Right lung (tissue), 5 donors: Measurements from ENCODE around the gene PRRX1. TPM values are rescaled to one million over a fixed set of nuclear protein-coding genes. Genes with fewer than 3 reads are reported as not detected.

Experiments used
- DNase-seq, 2 donors: peaks; one replicate each; pipeline ENCODE4 v3.0.0-alpha.2; 2013
- polyA plus RNA-seq, 5 donors: library from polyadenylated mRNA; unstranded; fragments of 120-200 nt; gene quantifications; one replicate each; pipeline versions ENCODE4 v1.2.1 to v1.2.3, GENCODE V29; 2013; ENCODE audit warnings: inconsistent platforms in 1 of 5, low replicate concordance in 1 of 5; ENCODE audit not compliant: insufficient read length in 5 of 5, insufficient read depth in 1 of 5

PRRX1 gene
- polyA plus RNA-seq, 5 donors: 1.5 to 4.7 (median 3.4) TPM

- DNase-seq: no peak
These were observed 53.0 kb downstream of the PRRX1 start for GRCh38 chr1:170716835-170717429.

GRCh38 chr1:170720661-170721060, 56.7 kb downstream of the PRRX1 start:
- no peak for DNase-seq

- DNase-seq: no peak
These were observed 57.7 kb downstream of the PRRX1 start for GRCh38 chr1:170721621-170722020.

GRCh38 chr1:170723518-170723917, 59.6 kb downstream of the PRRX1 start:
- DNase-seq: no peak

GRCh38 chr1:170725326-170725725, 61.4 kb downstream of the PRRX1 start:
- no peak for DNase-seq

GRCh38 chr1:170727963-170728362, 64.0 kb downstream of the PRRX1 start:
- DNase-seq: no peak

- DNase-seq: no peak
These were observed 65.5 kb downstream of the PRRX1 start for GRCh38 chr1:170729225-170730002.

- no peak for DNase-seq
These were observed 66.1 kb downstream of the PRRX1 start for GRCh38 chr1:170730014-170730413.

GRCh38 chr1:170730438-170730837, 66.5 kb downstream of the PRRX1 start:
- DNase-seq: no peak

- DNase-seq: no peak
These were observed 67.8 kb downstream of the PRRX1 start for GRCh38 chr1:170731566-170732251.

GRCh38 chr1:170732252-170732588, 68.3 kb downstream of the PRRX1 start:
- DNase-seq: no peak

- no peak for DNase-seq
These were observed 70.7 kb downstream of the PRRX1 start for GRCh38 chr1:170734412-170735175.

GRCh38 chr1:170735366-170736263, 71.7 kb downstream of the PRRX1 start:
- no peak for DNase-seq

- no peak for DNase-seq
These were observed 75.9 kb downstream of the PRRX1 start for GRCh38 chr1:170739803-170740202.

GRCh38 chr1:170741678-170742077, 77.7 kb downstream of the PRRX1 start:
- no peak for DNase-seq

GRCh38 chr1:170742600-170742999, 78.7 kb downstream of the PRRX1 start:
- no peak for DNase-seq

- DNase-seq: no peak
These were observed 79.2 kb downstream of the PRRX1 start for GRCh38 chr1:170743083-170743482.

- DNase-seq: no peak
These were observed 85.6 kb downstream of the PRRX1 start for GRCh38 chr1:170749549-170749948.

- no peak for DNase-seq
These were observed 86.0 kb downstream of the PRRX1 start for GRCh38 chr1:170749959-170750358.

GRCh38 chr1:170755795-170756194, 91.9 kb downstream of the PRRX1 start:
- no peak for DNase-seq

GRCh38 chr1:170758992-170759391, 95.1 kb downstream of the PRRX1 start:
- no peak for DNase-seq
